Thoracic aorta (tissue), 2 donors: Measurements from ENCODE around the gene HTT-AS. TPM values are rescaled to one million over a fixed set of nuclear protein-coding genes. Genes with fewer than 3 reads are reported as not detected.

Experiments used
- ATAC-seq: fragments of 150-250 bp; one replicate; pipeline ENCODE4 v1.8.0; 2017; ENCODE audit warnings: low read depth; ENCODE audit not compliant: insufficient number of reproducible peaks, low FRiP score
- DNase-seq: peaks from one replicate; pipeline ENCODE4 v3.0.0-alpha.2; 2020; ENCODE audit warnings: low spot score
- H3K27ac ChIP-seq, 2 donors: fragments of 200-600 bp; sonication (generic); 1 replicate in 1 of 2; 2 replicates in 1 of 2; pipeline ENCODE4 v1.5.1; 2016; ENCODE audit warnings: mild to moderate bottlenecking in 2 of 2, moderate library complexity in 2 of 2
- H3K27me3 ChIP-seq: fragments of 200-600 bp; sonication (generic); replicated peaks from 2 replicates; pipeline ENCODE4 v1.6.0; 2016; ENCODE audit warnings: mild to moderate bottlenecking; ENCODE audit not compliant: insufficient read depth
- H3K36me3 ChIP-seq: fragments of 200-600 bp; sonication (generic); one replicate; pipeline ENCODE4 v1.5.1; 2016
- H3K4me1 ChIP-seq, 2 donors: fragments of 200-600 bp; sonication (generic); 1 replicate in 1 of 2; 2 replicates in 1 of 2; pipeline versions ENCODE4 v1.5.1 to v1.6.0; 2016; ENCODE audit warnings: low read depth in 2 of 2, mild to moderate bottlenecking in 1 of 2; ENCODE audit not compliant: control insufficient read depth in 1 of 2
- H3K4me3 ChIP-seq: fragments of 200-600 bp; sonication (generic); 2 replicates; pipeline ENCODE4 v1.5.1; 2016; ENCODE audit warnings: mild to moderate bottlenecking
- H3K9me3 ChIP-seq: fragments of 200-600 bp; sonication (generic); 2 replicates; pipeline ENCODE4 v1.5.1; 2016
- total RNA-seq, 2 donors: library from RNA; depleted of rRNA; stranded (reverse); fragments of >200 nt; gene quantifications; one replicate each; pipeline versions ENCODE4 v1.1.0 to v1.2.3, GENCODE V29; 2016
- TF ChIP-seq, protein P1 (sequence below): fragments of 200-600 bp; sonication (generic); IDR thresholded peaks from one replicate; pipeline ENCODE4 v1.5.1; 2019; ENCODE audit warnings: antibody characterized with exemption

HTT-AS gene
- not detected for total RNA-seq

- H3K9me3 ChIP-seq: no peaks in the 10 kb centered on the region
- H3K27ac ChIP-seq: peak within 1 kb of the TSS; percentile 81 to 83
- TF ChIP-seq, protein P1, sequence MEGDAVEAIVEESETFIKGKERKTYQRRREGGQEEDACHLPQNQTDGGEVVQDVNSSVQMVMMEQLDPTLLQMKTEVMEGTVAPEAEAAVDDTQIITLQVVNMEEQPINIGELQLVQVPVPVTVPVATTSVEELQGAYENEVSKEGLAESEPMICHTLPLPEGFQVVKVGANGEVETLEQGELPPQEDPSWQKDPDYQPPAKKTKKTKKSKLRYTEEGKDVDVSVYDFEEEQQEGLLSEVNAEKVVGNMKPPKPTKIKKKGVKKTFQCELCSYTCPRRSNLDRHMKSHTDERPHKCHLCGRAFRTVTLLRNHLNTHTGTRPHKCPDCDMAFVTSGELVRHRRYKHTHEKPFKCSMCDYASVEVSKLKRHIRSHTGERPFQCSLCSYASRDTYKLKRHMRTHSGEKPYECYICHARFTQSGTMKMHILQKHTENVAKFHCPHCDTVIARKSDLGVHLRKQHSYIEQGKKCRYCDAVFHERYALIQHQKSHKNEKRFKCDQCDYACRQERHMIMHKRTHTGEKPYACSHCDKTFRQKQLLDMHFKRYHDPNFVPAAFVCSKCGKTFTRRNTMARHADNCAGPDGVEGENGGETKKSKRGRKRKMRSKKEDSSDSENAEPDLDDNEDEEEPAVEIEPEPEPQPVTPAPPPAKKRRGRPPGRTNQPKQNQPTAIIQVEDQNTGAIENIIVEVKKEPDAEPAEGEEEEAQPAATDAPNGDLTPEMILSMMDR: peak; percentile 15
- peaks cover 9 to 16% of the 10 kb centered on the region in 2 donors for H3K4me1 ChIP-seq
- peak within 1 kb of the TSS; percentile 97 for H3K4me3 ChIP-seq
- H3K27me3 ChIP-seq: no peaks in the 10 kb centered on the region
- ATAC-seq (peak; percentile 94), DNase-seq (peak; percentile 84)
- no peaks in the 10 kb centered on the region for H3K36me3 ChIP-seq
Observed at GRCh38 chr4:3074078-3074845, at the start of gene HTT-AS, which contains the start of gene HTT. HTT-AS (minus strand) TSS chr4:3074538. HTT (plus strand) TSS chr4:3074681; CDS start chr4:3074826, 145 bp downstream.

GRCh38 chr4:3123181-3123671 is 48.9 kb upstream of the HTT-AS start:
- Histone ChIP-seq H3K27ac (peak overlapping the region in 1 of 2 donors; percentile 11), H3K9me3 (no peaks in the 10 kb centered on the region), H3K4me3 (no peak overlapping the region), H3K36me3 (peaks cover 32% of the 10 kb centered on the region), H3K27me3 (no peaks in the 10 kb centered on the region), H3K4me1 (peaks cover 3 to 7% of the 10 kb centered on the region in 2 donors)
- TF ChIP-seq, protein P1: no peak
- DNase-seq (no peak), ATAC-seq (no peak)

DNA sequence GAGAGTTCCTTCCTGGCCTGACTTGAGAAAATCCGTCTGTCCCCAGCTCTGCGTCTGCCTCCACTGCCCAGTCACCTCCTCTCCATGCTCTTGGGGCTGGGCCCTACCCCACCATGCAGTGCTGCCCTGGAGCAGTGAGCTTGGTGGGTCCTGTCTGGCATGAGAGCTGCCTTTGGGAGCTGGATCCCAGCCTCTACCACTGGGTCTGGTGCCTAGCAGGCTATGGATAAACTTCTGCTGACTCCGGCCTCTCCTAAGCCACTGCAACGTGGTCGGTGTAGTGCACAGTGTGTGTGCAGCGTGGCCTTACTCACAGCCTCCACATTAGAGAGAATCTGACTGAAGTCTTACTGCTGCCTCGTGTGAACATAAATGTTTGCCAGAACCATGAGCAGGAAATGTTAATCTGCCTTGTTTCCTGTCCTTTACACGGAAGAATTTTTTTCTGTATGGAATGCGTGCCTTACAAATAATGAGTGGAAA is 47.8 kb upstream of the HTT-AS start:
- peaks cover 21% of the 10 kb centered on the region for H3K36me3 ChIP-seq
- H3K4me3 ChIP-seq: no peak overlapping the region
- TF ChIP-seq, protein P1: no peak
- H3K27me3 ChIP-seq: no peaks in the 10 kb centered on the region
- H3K27ac ChIP-seq: no peak overlapping the region
- no peaks in the 10 kb centered on the region for H3K9me3 ChIP-seq
- peaks cover 3 to 7% of the 10 kb centered on the region in 2 donors for H3K4me1 ChIP-seq
- ATAC-seq (no peak), DNase-seq (no peak)

GRCh38 chr4:3121596-3121995 is 47.3 kb upstream of the HTT-AS start:
- Histone ChIP-seq H3K27ac (no peak overlapping the region), H3K36me3 (peaks cover 21% of the 10 kb centered on the region), H3K4me1 (peaks cover 3 to 7% of the 10 kb centered on the region in 2 donors)

GRCh38 chr4:3121110-3121509 is 46.8 kb upstream of the HTT-AS start:
- TF ChIP-seq, protein P1: no peak
- Histone ChIP-seq H3K4me3 (no peak overlapping the region), H3K4me1 (peaks cover 3 to 7% of the 10 kb centered on the region in 2 donors), H3K36me3 (peaks cover 25% of the 10 kb centered on the region), H3K27me3 (no peaks in the 10 kb centered on the region), H3K9me3 (no peaks in the 10 kb centered on the region), H3K27ac (no peak overlapping the region)
- ATAC-seq (no peak), DNase-seq (no peak)

More at GRCh38 chr4:3121596-3121995, 47.3 kb upstream of the HTT-AS start:
- H3K9me3 ChIP-seq: no peaks in the 10 kb centered on the region
- H3K27me3 ChIP-seq: no peaks in the 10 kb centered on the region
- no peak overlapping the region for H3K4me3 ChIP-seq
- ATAC-seq (no peak), DNase-seq (no peak)
- TF ChIP-seq, protein P1: no peak
